SU-DHL-6 (cell line): ENCODE results near the gene THSD4.

Experiments
- H2AFZ ChIP-seq: fragments of 200-600 bp; sonication (generic); 2 replicates; pipeline ENCODE4 v1.6.1; 2014; ENCODE audit warnings: low read depth, mild to moderate bottlenecking, moderate library complexity, mixed read lengths, antibody characterized with exemption, low read length; ENCODE audit not compliant: severe bottlenecking
- H3F3A ChIP-seq: fragments of 200-600 bp; shearing (Covaris generic); 2 replicates; pipeline ENCODE4 v1.6.0; 2016; ENCODE audit warnings: antibody characterized with exemption, mild to moderate bottlenecking; ENCODE audit not compliant: insufficient read depth
- H3K27ac ChIP-seq: fragments of 200-600 bp; sonication (generic); 2 replicates; pipeline ENCODE4 v1.5.1; 2016; ENCODE audit warnings: low read depth, mild to moderate bottlenecking, low read length, moderate library complexity, mixed read lengths
- H3K27me3 ChIP-seq: fragments of 200-600 bp; sonication (generic), shearing (Covaris generic); 2 replicates; pipeline ENCODE4 v1.6.0; 2014; ENCODE audit warnings: mild to moderate bottlenecking, low read length
- H3K36me3 ChIP-seq: fragments of 200-600 bp; sonication (generic); 2 replicates; pipeline ENCODE4 v1.6.1; 2014; ENCODE audit warnings: mild to moderate bottlenecking, low read length, mixed read lengths
- H3K4me2 ChIP-seq: fragments of 300-600, 200-600 bp; shearing (Covaris generic), sonication (generic); 2 replicates; pipeline ENCODE4 v1.6.0; 2014; ENCODE audit warnings: low read length, low read depth, mild to moderate bottlenecking; ENCODE audit not compliant: poor library complexity, severe bottlenecking
- H3K4me3 ChIP-seq: fragments of 200-600 bp; sonication (generic); 2 replicates; pipeline ENCODE4 v1.5.1; 2014; ENCODE audit warnings: antibody characterized with exemption, low read length, mild to moderate bottlenecking, mixed read lengths; ENCODE audit not compliant: insufficient read depth, poor library complexity, severe bottlenecking
- H3K79me2 ChIP-seq: fragments of 200-600 bp; sonication (generic); 2 replicates; pipeline ENCODE4 v1.6.1; 2014; ENCODE audit warnings: mild to moderate bottlenecking, low read length, moderate library complexity; ENCODE audit not compliant: insufficient read depth
- H3K9ac ChIP-seq: fragments of 200-600 bp; sonication (generic); 2 replicates; pipeline ENCODE4 v1.7.0; 2014; ENCODE audit warnings: mild to moderate bottlenecking, low read length
- H3K9me2 ChIP-seq: fragments of 200-600 bp; sonication (generic); replicated peaks from 2 replicates; pipeline ENCODE4 v1.6.1; 2014; ENCODE audit warnings: low read length; ENCODE audit not compliant: insufficient read depth
- H3K9me3 ChIP-seq: fragments of 200-600 bp; sonication (generic); 2 replicates; pipeline ENCODE4 v1.6.1; 2014; ENCODE audit warnings: low read length, mixed read lengths; ENCODE audit not compliant: insufficient read depth
- H4K20me1 ChIP-seq: fragments of 200-600 bp; sonication (generic); 2 replicates; pipeline ENCODE4 v1.6.1; 2014; ENCODE audit warnings: low read depth, mild to moderate bottlenecking, antibody characterized with exemption, low read length, moderate library complexity, mixed read lengths
- CTCF ChIP-seq: fragments of 200-600 bp; sonication (generic); IDR thresholded peaks from one replicate; pipeline ENCODE4 v1.5.1; 2017; ENCODE audit warnings: antibody characterized with exemption, mild to moderate bottlenecking, low read length, moderate library complexity; ENCODE audit not compliant: insufficient read depth, poor library complexity, severe bottlenecking
- EZH2phosphoT487 ChIP-seq: fragments of 200-600 bp; sonication (generic), shearing (Covaris generic); conservative IDR thresholded peaks from 2 replicates; pipeline ENCODE4 v1.6.1; 2018; ENCODE audit warnings: mild to moderate bottlenecking, antibody characterized with exemption, low read length, moderate library complexity, mixed read lengths

THSD4 gene

GRCh38 chr15:71329497-71330260, 214.4 kb downstream of the THSD4 start:
- no peaks in the 10 kb centered on the region for H3F3A ChIP-seq
- H3K79me2 ChIP-seq, result no peaks in the 10 kb centered on the region
- H3K9me2 ChIP-seq, result no peaks in the 10 kb centered on the region
- H3K27ac ChIP-seq, result no peak overlapping the region
- no peak overlapping the region for H3K4me2 ChIP-seq
- no peak overlapping the region for H3K4me3 ChIP-seq
- H3K9ac ChIP-seq, result no peak overlapping the region
- TF ChIP-seq EZH2phosphoT487, result no peak
- no peak for TF ChIP-seq CTCF
- no peaks in the 10 kb centered on the region for H3K9me3 ChIP-seq
- no peaks in the 10 kb centered on the region for H3K36me3 ChIP-seq
- H2AFZ ChIP-seq, result no peak overlapping the region
- no peaks in the 10 kb centered on the region for H4K20me1 ChIP-seq
- H3K27me3 ChIP-seq, result no peaks in the 10 kb centered on the region

- H3K27me3 ChIP-seq, result no peaks in the 10 kb centered on the region
- TF ChIP-seq EZH2phosphoT487 (no peak), CTCF (no peak)
- no peak overlapping the region for H3K4me3 ChIP-seq
- H3K79me2 ChIP-seq, result no peaks in the 10 kb centered on the region
- H3K9me3 ChIP-seq, result no peaks in the 10 kb centered on the region
- H3K9me2 ChIP-seq, result no peaks in the 10 kb centered on the region
- no peaks in the 10 kb centered on the region for H3F3A ChIP-seq
- H3K36me3 ChIP-seq, result no peaks in the 10 kb centered on the region
- H4K20me1 ChIP-seq, result no peaks in the 10 kb centered on the region
- no peak overlapping the region for H3K27ac ChIP-seq
- no peak overlapping the region for H2AFZ ChIP-seq
- H3K9ac ChIP-seq, result no peak overlapping the region
- H3K4me2 ChIP-seq, result no peak overlapping the region
Observed at GRCh38 chr15:71330638-71331162, 215.4 kb downstream of the THSD4 start.

- Histone ChIP-seq H4K20me1 (no peaks in the 10 kb centered on the region), H3K79me2 (no peaks in the 10 kb centered on the region), H3K27ac (no peak overlapping the region), H3K36me3 (no peaks in the 10 kb centered on the region), H3K9ac (no peak overlapping the region), H3K4me3 (no peak overlapping the region), H2AFZ (no peak overlapping the region), H3K27me3 (no peaks in the 10 kb centered on the region), H3F3A (no peaks in the 10 kb centered on the region), H3K9me2 (no peaks in the 10 kb centered on the region), H3K9me3 (no peaks in the 10 kb centered on the region), H3K4me2 (no peak overlapping the region)
- TF ChIP-seq CTCF (no peak), EZH2phosphoT487 (no peak)
Observed at GRCh38 chr15:71331173-71331572, 215.9 kb downstream of the THSD4 start.
